Natural killer cell (primary cell): ENCODE data around the gene EGFL8. TPM values are rescaled to one million over a fixed set of nuclear protein-coding genes. Genes with fewer than 3 reads are reported as not detected.
"Not testable (repeated sequence)": the region's sequence is repeated elsewhere in the genome, so short reads cannot be mapped to it uniquely, and the experiment has no call there.

Experiments
- ATAC-seq, 3 donors: fragments of 150-1000 bp in 2 of 3; fragments of 200-7000 bp in 1 of 3; cut with Tn5 transposase; 1 replicate in 1 of 3; 2 replicates in 2 of 3; pipeline ENCODE4 v1.10.0; 2021; ENCODE audit warnings: mild to moderate bottlenecking in 2 of 3, moderate library complexity in 2 of 3
- DNase-seq, 2 donors: peaks; one replicate each; pipeline versions ENCODE4 v3.0.0 to v3.0.0-alpha.2; 2013 to 2021; ENCODE audit warnings: mixed read lengths in 1 of 2
- H3K27ac ChIP-seq: one replicate; pipeline ENCODE4 v1.5.1; 2013; ENCODE audit warnings: mild to moderate bottlenecking, low read length
- H3K27me3 ChIP-seq: one replicate; pipeline ENCODE4 v1.6.1; 2013; ENCODE audit warnings: low read length; ENCODE audit not compliant: control insufficient read depth, insufficient read depth
- H3K36me3 ChIP-seq: one replicate; pipeline ENCODE4 v1.6.1; 2013; ENCODE audit warnings: low read length; ENCODE audit not compliant: control insufficient read depth, insufficient read depth
- H3K4me1 ChIP-seq: one replicate; pipeline ENCODE4 v1.6.1; 2013; ENCODE audit warnings: low read length; ENCODE audit not compliant: control insufficient read depth, insufficient read depth
- H3K4me3 ChIP-seq: one replicate; pipeline ENCODE4 v1.5.1; 2013; ENCODE audit warnings: low read length
- H3K9me3 ChIP-seq: one replicate; pipeline ENCODE4 v1.6.1; 2013; ENCODE audit warnings: low read length; ENCODE audit not compliant: control insufficient read depth, insufficient read depth
- H3K27ac Mint-ChIP-seq, 2 donors: one replicate each; pipeline ENCODE4 v1.8.0; 2022; ENCODE audit warnings: mild to moderate bottlenecking in 2 of 2, mixed read lengths in 2 of 2, moderate library complexity in 1 of 2
- H3K27me3 Mint-ChIP-seq, 2 donors: one replicate each; pipeline ENCODE4 v1.8.0; 2022; ENCODE audit warnings: low read depth in 2 of 2, mixed read lengths in 2 of 2
- H3K36me3 Mint-ChIP-seq: one replicate; pipeline ENCODE4 v1.8.0; 2022; ENCODE audit warnings: mixed read lengths
- H3K4me1 Mint-ChIP-seq, 2 donors: one replicate each; pipeline ENCODE4 v1.8.0; 2022; ENCODE audit warnings: mixed read lengths in 2 of 2
- H3K4me3 Mint-ChIP-seq: one replicate; pipeline ENCODE4 v1.8.0; 2022; ENCODE audit warnings: mild to moderate bottlenecking, moderate library complexity, mixed read lengths
- H3K9me3 Mint-ChIP-seq, 2 donors: one replicate each; pipeline ENCODE4 v1.8.0; 2022; ENCODE audit warnings: mixed read lengths in 2 of 2
- CTCF ChIP-seq: fragments of 200-600 bp; IDR thresholded peaks from one replicate; pipeline ENCODE4 v1.8.0; 2022; ENCODE audit warnings: antibody characterized with exemption
- WGBS: methylation state at CpG from one replicate; pipeline ENCODE4 v1.1.7; 2013; ENCODE audit warnings: missing lambda C conversion rate; ENCODE audit not compliant: insufficient coverage; 5-methylcytosine and 5-hydroxymethylcytosine counted together
- intact Hi-C: fragments of 100-400 bp; cut with micrococcal nuclease; formaldehyde crosslinking; loops from one replicate; pipeline ENCODE4 v1.14.2; 2022
- total RNA-seq, 4 donors: library from RNA; stranded (reverse); fragments of 120-200 nt in 1 of 4; gene quantifications; one replicate each; pipeline versions ENCODE4 v1.2.3 to v1.2.4, GENCODE V29; 2013 to 2022

Gene EGFL8
- total RNA-seq, 3 donors from 2014 or later (not counting 1 experiment from before 2014, with no cell fraction given), result 18.2 to 22.9 (median 20.1) TPM

- no peaks in the 10 kb centered on the region for H3K4me1 Mint-ChIP-seq
- ATAC-seq (no peak), DNase-seq (no peak)
- no peaks in the 10 kb centered on the region for H3K36me3 Mint-ChIP-seq
- no peaks in the 10 kb centered on the region for H3K27me3 ChIP-seq
- no peak overlapping the region for H3K4me3 ChIP-seq
- H3K27ac Mint-ChIP-seq, result no peak overlapping the region
- H3K4me1 ChIP-seq, result no peaks in the 10 kb centered on the region
- intact Hi-C loops, result no loop called here
- no peak overlapping the region for H3K27ac ChIP-seq
- H3K27me3 Mint-ChIP-seq, result peaks cover 0 to 7% of the 10 kb centered on the region in 2 donors
- H3K9me3 ChIP-seq, result no peaks in the 10 kb centered on the region
- H3K4me3 Mint-ChIP-seq, result no peak overlapping the region
- no peaks in the 10 kb centered on the region for H3K9me3 Mint-ChIP-seq
- WGBS, result 87% methylated on average over 5 of the region's 5 CpGs
- H3K36me3 ChIP-seq, result no peaks in the 10 kb centered on the region
- no peak for TF ChIP-seq CTCF
Measured at GRCh38 chr6:32210191-32210601, 45.8 kb downstream of the EGFL8 start.

- 78% methylated on average over 4 of the region's 4 CpGs for WGBS
- DNase-seq, H3K4me3 ChIP-seq, H3K36me3 Mint-ChIP-seq, H3K27me3 Mint-ChIP-seq, H3K27ac Mint-ChIP-seq, H3K36me3 ChIP-seq, H3K9me3 Mint-ChIP-seq, H3K27ac ChIP-seq, H3K4me1 Mint-ChIP-seq, intact Hi-C loops, H3K4me1 ChIP-seq, H3K27me3 ChIP-seq, ATAC-seq, H3K9me3 ChIP-seq, H3K4me3 Mint-ChIP-seq: not testable (repeated sequence)
Measured at GRCh38 chr6:32211432-32211831, 47.0 kb downstream of the EGFL8 start.

GRCh38 chr6:32212076-32212760 is 47.8 kb downstream of the EGFL8 start:
- no peak for DNase-seq
- intact Hi-C loops, result no loop called here
- no peaks in the 10 kb centered on the region for H3K27me3 ChIP-seq
- WGBS, result 85% methylated on average over 12 of the region's 12 CpGs
- no peaks in the 10 kb centered on the region for H3K36me3 ChIP-seq
- no peaks in the 10 kb centered on the region for H3K27me3 Mint-ChIP-seq
- no peaks in the 10 kb centered on the region for H3K36me3 Mint-ChIP-seq
- no peak overlapping the region for H3K27ac Mint-ChIP-seq
- H3K9me3 Mint-ChIP-seq, result no peaks in the 10 kb centered on the region
- H3K4me3 Mint-ChIP-seq, result no peak overlapping the region
- H3K4me1 ChIP-seq, result no peaks in the 10 kb centered on the region
- H3K4me3 ChIP-seq, result no peak overlapping the region
- no peaks in the 10 kb centered on the region for H3K9me3 ChIP-seq
- ATAC-seq, result no peak
- no peak for TF ChIP-seq CTCF
- H3K27ac ChIP-seq, result no peak overlapping the region
- H3K4me1 Mint-ChIP-seq, result no peaks in the 10 kb centered on the region

GRCh38 chr6:32213649-32214048 is 49.3 kb downstream of the EGFL8 start:
- no peaks in the 10 kb centered on the region for H3K36me3 Mint-ChIP-seq
- 89% methylated on average over 6 of the region's 6 CpGs for WGBS
- H3K27me3 Mint-ChIP-seq, result no peaks in the 10 kb centered on the region

More at GRCh38 chr6:32213649-32214048, 49.3 kb downstream of the EGFL8 start:
- DNase-seq (no peak), ATAC-seq (no peak)
- no peaks in the 10 kb centered on the region for H3K9me3 ChIP-seq
- Mint-ChIP-seq H3K4me1 (no peaks in the 10 kb centered on the region), H3K27ac (no peak overlapping the region), H3K9me3 (no peaks in the 10 kb centered on the region), H3K4me3 (no peak overlapping the region)
- no peaks in the 10 kb centered on the region for H3K4me1 ChIP-seq
- TF ChIP-seq CTCF, result no peak
- H3K4me3 ChIP-seq, result no peak overlapping the region
- H3K27me3 ChIP-seq, result no peaks in the 10 kb centered on the region
- no peak overlapping the region for H3K27ac ChIP-seq
- intact Hi-C loops, result no loop called here
- H3K36me3 ChIP-seq, result no peaks in the 10 kb centered on the region
